GM12878 (cell line): ENCODE data around the gene ADAMTS19. TPM values are rescaled to one million over a fixed set of nuclear protein-coding genes. Genes with fewer than 3 reads are reported as not detected.

ENCODE experiments used
- ATAC-seq: fragments of 200-7000 bp; cut with Tn5 transposase; 3 replicates; pipeline ENCODE4 v1.9.1; 2020; ENCODE audit warnings: mild to moderate bottlenecking, moderate library complexity
- BruUV-seq: library from RNA; stranded (reverse); fragments of 400-500 nt; replicated peaks from 2 replicates; lab custom pipeline; 2021; lab: Mats Ljungman, UMichigan
- CTCF ChIA-PET: fragments of 300-600 bp; sonication (Branson Sonifier 250); formaldehyde crosslinking; extraction: SDS; loops from one replicate; lab custom pipeline; 2021; ENCODE audit warnings: inconsistent platforms; lab: Yijun Ruan, JAX
- POLR2A ChIA-PET: fragments of 350-600 bp; formaldehyde crosslinking; extraction: SDS; loops from one replicate; lab custom pipeline; 2021; ENCODE audit warnings: inconsistent platforms; lab: Charles Lee
- RAD21 ChIA-PET: fragments of 300-600 bp; sonication (Branson Sonifier 250); formaldehyde crosslinking; loops from one replicate; lab custom pipeline; 2023; ENCODE audit warnings: antibody characterized with exemption; ENCODE audit not compliant: unreplicated experiment; lab: Charles Lee
- SMC1A ChIA-PET: fragments of 300-600 bp; sonication (Branson Sonifier 250); formaldehyde crosslinking; loops from one replicate; lab custom pipeline; 2023; ENCODE audit not compliant: unreplicated experiment, uncharacterized antibody; lab: Charles Lee
- DNase-seq: peaks from one replicate; pipeline ENCODE4 v3.0.0-alpha.2; 2011; ENCODE audit warnings: low read depth, low spot score
- FAIRE-seq: peaks from 3 replicates; lab custom pipeline; 2011; peaks lifted over from hg19 to GRCh38; lab: Jason Lieb, UNC
- H2AFZ ChIP-seq: 2 replicates; pipeline ENCODE4 v1.6.0; 2011; ENCODE audit warnings: low read depth, low read length, control low read depth; ENCODE audit not compliant: control insufficient read depth
- H3K27ac ChIP-seq: 2 replicates; pipeline ENCODE4 v1.5.1; 2011; ENCODE audit warnings: control low read depth; ENCODE audit not compliant: control insufficient read depth, insufficient read depth
- H3K27me3 ChIP-seq, 2 experiments: replicated peaks in 1 of 2; 2 replicates each; pipeline versions ENCODE4 v1.6.0 to v1.6.1; 2011; ENCODE audit warnings: low read length in 1 of 2; ENCODE audit not compliant: control insufficient read depth in 2 of 2, insufficient read depth in 2 of 2
- H3K36me3 ChIP-seq, 2 experiments: 2 replicates each; pipeline ENCODE4 v1.5.1; 2011; ENCODE audit warnings: low read length in 1 of 2; ENCODE audit not compliant: control insufficient read depth in 2 of 2, insufficient read depth in 2 of 2
- H3K4me1 ChIP-seq: 2 replicates; pipeline ENCODE4 v1.6.1; 2011; ENCODE audit warnings: mild to moderate bottlenecking, low read length, moderate library complexity, mixed read lengths; ENCODE audit not compliant: control insufficient read depth, insufficient read depth
- H3K4me2 ChIP-seq: 2 replicates; pipeline ENCODE4 v1.6.0; 2011; ENCODE audit warnings: control low read depth; ENCODE audit not compliant: control insufficient read depth, insufficient read depth
- H3K4me3 ChIP-seq: fragments of 200-600 bp; sonication (generic); 2 replicates; pipeline ENCODE4 v1.5.1; 2016
- H3K79me2 ChIP-seq: 2 replicates; pipeline ENCODE4 v1.6.0; 2011; ENCODE audit warnings: low read length; ENCODE audit not compliant: control insufficient read depth, insufficient read depth
- H3K9ac ChIP-seq: 2 replicates; pipeline ENCODE4 v1.8.0; 2011; ENCODE audit warnings: low read length, control low read depth, mixed read lengths; ENCODE audit not compliant: control insufficient read depth, insufficient read depth
- H3K9me3 ChIP-seq: replicated peaks from 3 replicates; pipeline ENCODE4 v1.5.1; 2011; ENCODE audit warnings: mild to moderate bottlenecking, low read length; ENCODE audit not compliant: control insufficient read depth, insufficient read depth
- H4K20me1 ChIP-seq: 2 replicates; pipeline ENCODE4 v1.6.0; 2011; ENCODE audit not compliant: control insufficient read depth, insufficient read depth
- ATF2 ChIP-seq: IDR thresholded peaks from 2 replicates; pipeline ENCODE4 v1.6.1; 2012; ENCODE audit warnings: low read length, inconsistent platforms
- ATF7 ChIP-seq: fragments of 450-650 bp; IDR thresholded peaks from 2 replicates; pipeline ENCODE4 v1.6.1; 2016; ENCODE audit warnings: low read depth, mild to moderate bottlenecking
- BACH1 ChIP-seq: fragments of 450-650 bp; IDR thresholded peaks from 2 replicates; pipeline ENCODE4 v1.6.1; 2017; ENCODE audit warnings: mild to moderate bottlenecking, borderline replicate concordance
- CREM ChIP-seq: IDR thresholded peaks from 2 replicates; pipeline ENCODE4 v1.6.1; 2014; ENCODE audit warnings: antibody characterized with exemption, low read depth
- DPF2 ChIP-seq: fragments of 450-650 bp; IDR thresholded peaks from 2 replicates; pipeline ENCODE4 v1.6.1; 2017; ENCODE audit warnings: mild to moderate bottlenecking
- E2F4 ChIP-seq: IDR thresholded peaks from 2 replicates; pipeline ENCODE4 v1.6.1; 2012; ENCODE audit warnings: low read depth, low read length, improper control_type of control experiment
- FOXK2 ChIP-seq: fragments of 450-650 bp; IDR thresholded peaks from 2 replicates; pipeline ENCODE4 v1.6.1; 2017; ENCODE audit warnings: mild to moderate bottlenecking, moderate library complexity
- HDGF ChIP-seq: fragments of 450-650 bp; IDR thresholded peaks from 2 replicates; pipeline ENCODE4 v1.6.1; 2016; ENCODE audit warnings: antibody characterized with exemption
- KAT2A ChIP-seq: conservative IDR thresholded peaks from 2 replicates; pipeline ENCODE4 v1.6.1; 2011; ENCODE audit warnings: low read depth, low read length; ENCODE audit not compliant: control insufficient read depth
- KDM1A ChIP-seq: fragments of 200-600 bp; sonication (generic); IDR thresholded peaks from 2 replicates; pipeline ENCODE4 v1.6.1; 2016; ENCODE audit warnings: borderline replicate concordance
- NR2C1 ChIP-seq: fragments of 450-650 bp; IDR thresholded peaks from 2 replicates; pipeline ENCODE4 v1.6.1; 2017; ENCODE audit warnings: antibody characterized with exemption, mild to moderate bottlenecking, moderate library complexity
- SMC3 ChIP-seq: IDR thresholded peaks from 2 replicates; pipeline ENCODE4 v1.6.1; 2011; ENCODE audit warnings: low read length, improper control_type of control experiment, borderline replicate concordance
- STAT3 ChIP-seq: IDR thresholded peaks from 2 replicates; pipeline ENCODE4 v1.6.1; 2011; ENCODE audit warnings: low read depth, low read length, improper control_type of control experiment
- TCF3 ChIP-seq: IDR thresholded peaks from 2 replicates; pipeline ENCODE4 v1.6.1; 2012; ENCODE audit warnings: low read depth, mild to moderate bottlenecking, low read length, borderline replicate concordance; ENCODE audit not compliant: insufficient read depth
- USF2 ChIP-seq: IDR thresholded peaks from 2 replicates; pipeline ENCODE4 v1.6.1; 2011; ENCODE audit warnings: low read depth, low read length, improper control_type of control experiment, borderline replicate concordance
- ZNF274 ChIP-seq: IDR thresholded peaks from one replicate; pipeline ENCODE4 v1.8.0; 2011; ENCODE audit not compliant: insufficient read length, insufficient read depth
- WGBS: methylation state at CpG from one replicate; pipeline ENCODE4 v1.1.6; 2016; ENCODE audit warnings: low lambda C conversion rate; ENCODE audit not compliant: insufficient replicate concordance, insufficient coverage; ENCODE audit errors: missing lambda C conversion rate; 5-methylcytosine and 5-hydroxymethylcytosine counted together
- in situ Hi-C: fragments of 300-500 bp; cut with MboI; formaldehyde crosslinking; loops from 9 replicates; pipeline ENCODE4 v1.14.3; 2018; ENCODE audit warnings: mixed read lengths
- intact Hi-C: fragments of 100-400 bp; cut with micrococcal nuclease; formaldehyde crosslinking; loops from one replicate; pipeline ENCODE4 v1.14.2; 2022; ENCODE audit not compliant: unreplicated experiment
- polyA plus RNA-seq, 11 experiments: library from polyadenylated mRNA; depleted of rRNA in 4 of 11; unstranded in 6 of 11; stranded (reverse) in 5 of 11; fragments of >200 nt; fragmentation: Nextera tagmentation in 4 of 11; fragmentation: Illumina TruSeq in 1 of 11; extraction: Ambion mirVana in 4 of 11; extraction: Trizol in 1 of 11; gene quantifications; 1 replicate in 1 of 11; 2 replicates in 10 of 11; pipeline versions ENCODE4 v1.2.1 to v1.2.3, GENCODE V29; 2011 to 2016; ENCODE audit warnings: inconsistent platforms in 2 of 11, missing spikeins in 2 of 11, low read depth in 1 of 11
- total RNA-seq, 4 experiments: library from RNA; depleted of rRNA in 3 of 4; stranded (reverse); fragments of >200 nt in 3 of 4; fragmentation: Illumina TruSeq in 1 of 4; extraction: Trizol in 1 of 4; gene quantifications; 2 replicates each; pipeline versions ENCODE4 v1.2.1 to v1.2.3, GENCODE V29; 2013 to 2021
- TF ChIP-seq, protein P1 (sequence below): IDR thresholded peaks from 2 replicates; pipeline ENCODE4 v1.6.1; 2011; ENCODE audit warnings: low read depth, mild to moderate bottlenecking, low read length, moderate library complexity, borderline replicate concordance; ENCODE audit errors: extremely low read depth
- TF ChIP-seq, protein P2 (sequence below): fragments of 450-650 bp; IDR thresholded peaks from 2 replicates; pipeline ENCODE4 v1.6.1; 2017; ENCODE audit warnings: antibody characterized with exemption, mild to moderate bottlenecking, moderate library complexity

Gene ADAMTS19
- total and polyA plus RNA-seq, 10 of the 15 experiments (the other 5 are each of a cell fraction or from before 2014, with no cell fraction given), result not detected

DNA sequence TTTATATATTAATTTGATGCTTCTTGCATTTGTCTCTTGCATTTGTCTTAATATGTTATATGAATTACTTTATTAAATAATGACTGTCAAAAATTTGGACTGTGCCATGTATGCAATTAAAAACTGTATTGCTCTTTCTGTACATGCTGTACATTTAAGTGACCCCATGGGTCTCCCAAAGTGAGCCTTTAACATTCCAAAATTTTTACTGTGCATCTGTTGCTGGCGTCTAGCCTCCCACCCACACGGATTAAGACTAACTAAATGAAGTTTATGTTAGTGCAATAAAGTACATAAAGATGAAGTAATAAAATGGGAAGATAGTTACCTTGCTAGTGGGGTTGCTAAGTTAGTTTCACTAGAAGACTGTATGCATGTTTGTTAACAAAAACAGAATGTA, 48.5 kb downstream of the ADAMTS19 start:
- ChIA-PET SMC1A (interaction anchor here (1.1 kb wide), 1 partner anchor 9 kb away, joined by 3 read pairs; no protein-coding TSS in a partner anchor), CTCF (no interaction called here), RAD21 (no interaction called here), POLR2A (no interaction called here)
- FAIRE-seq (no peak), ATAC-seq (no peak), DNase-seq (no peak)
- Histone ChIP-seq H3K27me3 (no peaks in the 10 kb centered on the region), H3K4me2 (no peak overlapping the region), H3K36me3 (no peaks in the 10 kb centered on the region), H3K4me1 (no peaks in the 10 kb centered on the region), H4K20me1 (no peaks in the 10 kb centered on the region), H3K79me2 (no peaks in the 10 kb centered on the region), H3K9me3 (no peaks in the 10 kb centered on the region), H3K4me3 (no peak overlapping the region), H3K9ac (no peak overlapping the region), H3K27ac (no peak overlapping the region), H2AFZ (no peak overlapping the region)
- intact Hi-C loops (no loop called here), in situ Hi-C loops (no loop called here)
- no peak for TF ChIP-seq KAT2A
- TF ChIP-seq ZNF274, result no peak
- TF ChIP-seq USF2, result no peak
- no peak for TF ChIP-seq ATF2
- TF ChIP-seq BACH1, result no peak
- TF ChIP-seq STAT3, result no peak
- TF ChIP-seq, protein P1, sequence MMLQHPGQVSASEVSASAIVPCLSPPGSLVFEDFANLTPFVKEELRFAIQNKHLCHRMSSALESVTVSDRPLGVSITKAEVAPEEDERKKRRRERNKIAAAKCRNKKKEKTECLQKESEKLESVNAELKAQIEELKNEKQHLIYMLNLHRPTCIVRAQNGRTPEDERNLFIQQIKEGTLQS, result no peak
- TF ChIP-seq ATF7, result no peak
- no peak for TF ChIP-seq DPF2
- TF ChIP-seq HDGF, result no peak
- no peak for TF ChIP-seq NR2C1
- TF ChIP-seq TCF3, result no peak
- no peak for TF ChIP-seq E2F4
- no peak for TF ChIP-seq FOXK2
- TF ChIP-seq KDM1A, result no peak
- TF ChIP-seq, protein P2, sequence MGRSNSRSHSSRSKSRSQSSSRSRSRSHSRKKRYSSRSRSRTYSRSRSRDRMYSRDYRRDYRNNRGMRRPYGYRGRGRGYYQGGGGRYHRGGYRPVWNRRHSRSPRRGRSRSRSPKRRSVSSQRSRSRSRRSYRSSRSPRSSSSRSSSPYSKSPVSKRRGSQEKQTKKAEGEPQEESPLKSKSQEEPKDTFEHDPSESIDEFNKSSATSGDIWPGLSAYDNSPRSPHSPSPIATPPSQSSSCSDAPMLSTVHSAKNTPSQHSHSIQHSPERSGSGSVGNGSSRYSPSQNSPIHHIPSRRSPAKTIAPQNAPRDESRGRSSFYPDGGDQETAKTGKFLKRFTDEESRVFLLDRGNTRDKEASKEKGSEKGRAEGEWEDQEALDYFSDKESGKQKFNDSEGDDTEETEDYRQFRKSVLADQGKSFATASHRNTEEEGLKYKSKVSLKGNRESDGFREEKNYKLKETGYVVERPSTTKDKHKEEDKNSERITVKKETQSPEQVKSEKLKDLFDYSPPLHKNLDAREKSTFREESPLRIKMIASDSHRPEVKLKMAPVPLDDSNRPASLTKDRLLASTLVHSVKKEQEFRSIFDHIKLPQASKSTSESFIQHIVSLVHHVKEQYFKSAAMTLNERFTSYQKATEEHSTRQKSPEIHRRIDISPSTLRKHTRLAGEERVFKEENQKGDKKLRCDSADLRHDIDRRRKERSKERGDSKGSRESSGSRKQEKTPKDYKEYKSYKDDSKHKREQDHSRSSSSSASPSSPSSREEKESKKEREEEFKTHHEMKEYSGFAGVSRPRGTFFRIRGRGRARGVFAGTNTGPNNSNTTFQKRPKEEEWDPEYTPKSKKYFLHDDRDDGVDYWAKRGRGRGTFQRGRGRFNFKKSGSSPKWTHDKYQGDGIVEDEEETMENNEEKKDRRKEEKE, result no peak
- no peak for TF ChIP-seq SMC3
- TF ChIP-seq CREM, result no peak
- WGBS, result 28% methylated on average over 2 of the region's 2 CpGs
- BruUV-seq, result no TSS peak
